Ramos (cell line): ENCODE data around the gene FBLN2.

Experiments
- in situ Hi-C: fragments of 300-500 bp; cut with MboI; formaldehyde crosslinking; loops from one replicate; pipeline ENCODE4 v1.14.3; 2022; ENCODE audit warnings: low sequenced_read_pairs; ENCODE audit not compliant: unreplicated experiment

Gene FBLN2

GRCh38 chr3:13575459-13576061 lies 26.6 kb downstream of the FBLN2 start:
- in situ Hi-C loops, result no loop called here

- in situ Hi-C loops, result no loop called here
These were observed 28.5 kb downstream of the FBLN2 start for GRCh38 chr3:13577181-13578121.

GRCh38 chr3:13578251-13578650 lies 29.3 kb downstream of the FBLN2 start:
- in situ Hi-C loops, result no loop called here

- in situ Hi-C loops, result no loop called here
These were observed 30.1 kb downstream of the FBLN2 start for GRCh38 chr3:13579063-13579462.

GRCh38 chr3:13580256-13581023 lies 31.5 kb downstream of the FBLN2 start:
- in situ Hi-C loops, result no loop called here

GRCh38 chr3:13581485-13582365 lies 32.8 kb downstream of the FBLN2 start:
- in situ Hi-C loops, result no loop called here

- in situ Hi-C loops, result no loop called here
These were observed 33.7 kb downstream of the FBLN2 start for GRCh38 chr3:13582366-13583250.

GRCh38 chr3:13583251-13584180 lies 34.6 kb downstream of the FBLN2 start:
- in situ Hi-C loops, result no loop called here

- in situ Hi-C loops, result no loop called here
These were observed 35.5 kb downstream of the FBLN2 start for GRCh38 chr3:13584427-13584891.

- in situ Hi-C loops, result no loop called here
These were observed 36.0 kb downstream of the FBLN2 start for GRCh38 chr3:13584901-13585300.

GRCh38 chr3:13587442-13587841 lies 38.5 kb downstream of the FBLN2 start:
- in situ Hi-C loops, result no loop called here

GRCh38 chr3:13588221-13588701 lies 39.3 kb downstream of the FBLN2 start:
- in situ Hi-C loops, result no loop called here

- in situ Hi-C loops, result no loop called here
These were observed 40.1 kb downstream of the FBLN2 start for GRCh38 chr3:13588993-13589392.

GRCh38 chr3:13590841-13591520 lies 42.1 kb downstream of the FBLN2 start:
- in situ Hi-C loops, result no loop called here

GRCh38 chr3:13593615-13594014 lies 44.7 kb downstream of the FBLN2 start:
- in situ Hi-C loops, result no loop called here

- in situ Hi-C loops, result no loop called here
These were observed 45.2 kb downstream of the FBLN2 start for GRCh38 chr3:13594146-13594545.

GRCh38 chr3:13594991-13595421 lies 46.1 kb downstream of the FBLN2 start:
- in situ Hi-C loops, result no loop called here
